GM21360 (cell line): ENCODE data around the gene ABHD6.
"Not testable (repeated sequence)": the region's sequence is repeated elsewhere in the genome, so short reads cannot be mapped to it uniquely, and the experiment has no call there.

Experiments used
- ATAC-seq: cut with Tn5 transposase; IDR thresholded peaks from one replicate; pipeline ENCODE4 v1.9.1; 2021; ENCODE audit warnings: mild to moderate bottlenecking, moderate library complexity; ENCODE audit not compliant: unreplicated experiment

The ABHD6 gene

DNA sequence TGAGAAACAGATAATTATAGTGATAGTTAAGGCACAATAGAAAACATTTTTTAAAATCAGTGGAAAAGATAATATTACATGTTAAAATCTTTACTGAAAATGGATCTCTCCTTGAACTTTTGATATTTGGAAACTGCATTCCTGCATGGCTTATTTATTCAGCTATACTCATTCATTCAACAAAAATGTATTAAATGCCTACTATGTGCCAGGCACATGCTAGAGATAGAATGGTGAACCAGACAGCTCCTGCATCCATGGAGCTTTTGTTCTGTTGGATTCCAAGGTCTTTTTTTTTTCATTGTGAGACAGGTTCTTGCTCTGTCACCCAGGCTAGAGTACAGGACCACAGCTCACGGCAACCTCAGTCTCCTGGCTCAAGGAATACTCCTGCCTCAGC lies 99.6 kb downstream of the ABHD6 start:
- ATAC-seq, result no peak

DNA sequence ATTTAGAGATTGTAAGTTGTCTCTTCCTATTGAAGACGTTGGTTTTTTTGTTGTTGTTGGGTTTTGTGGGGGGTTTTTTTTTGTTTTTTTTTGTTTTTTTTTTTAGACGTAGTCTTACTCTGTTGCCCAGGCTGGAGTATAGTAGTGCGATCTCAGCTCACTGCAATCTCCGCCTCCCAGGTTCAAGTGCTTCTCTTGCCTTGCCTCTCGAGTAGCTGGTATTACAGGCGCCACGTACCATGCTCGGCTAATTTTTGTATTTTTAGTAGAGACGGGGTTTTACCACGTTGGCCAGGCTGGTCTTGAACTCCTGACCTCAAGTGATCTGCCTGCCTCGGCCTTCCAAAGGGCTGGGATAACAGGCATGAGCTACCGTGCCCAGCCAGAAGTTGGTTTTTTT lies 101.6 kb downstream of the ABHD6 start:
- ATAC-seq, result not testable (repeated sequence)

DNA sequence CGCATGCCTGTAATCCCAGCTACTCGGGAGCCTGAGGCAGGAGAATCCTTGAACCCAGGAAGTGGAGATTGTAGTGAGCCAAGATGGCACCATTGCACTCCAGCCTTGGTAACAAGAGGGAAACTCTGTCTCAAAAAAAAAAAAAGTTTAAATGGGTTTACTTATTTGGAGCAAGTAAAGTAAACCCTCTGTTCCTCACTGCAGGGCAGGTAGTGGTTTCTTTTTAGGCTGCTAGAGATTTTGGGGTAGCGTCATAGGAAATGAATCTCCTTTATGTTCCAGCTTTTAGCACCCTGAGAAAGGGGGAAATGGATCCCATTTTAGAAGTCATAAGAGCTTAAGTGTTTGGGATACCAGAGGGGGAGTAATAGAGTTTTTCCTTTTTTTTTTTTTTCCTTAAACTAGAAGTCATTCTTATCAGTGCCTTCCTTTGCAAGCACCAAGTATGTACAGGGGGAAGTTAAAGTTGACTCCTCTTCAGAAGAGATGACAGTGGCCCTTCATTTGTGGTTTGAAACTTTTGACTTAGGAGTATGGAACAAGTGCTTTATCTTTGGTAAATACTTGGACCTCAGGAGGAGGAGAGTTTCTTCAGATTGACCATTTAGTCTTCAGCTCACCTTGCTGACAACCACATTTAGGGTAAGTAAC lies 103.1 kb downstream of the ABHD6 start:
- ATAC-seq, result no peak

DNA sequence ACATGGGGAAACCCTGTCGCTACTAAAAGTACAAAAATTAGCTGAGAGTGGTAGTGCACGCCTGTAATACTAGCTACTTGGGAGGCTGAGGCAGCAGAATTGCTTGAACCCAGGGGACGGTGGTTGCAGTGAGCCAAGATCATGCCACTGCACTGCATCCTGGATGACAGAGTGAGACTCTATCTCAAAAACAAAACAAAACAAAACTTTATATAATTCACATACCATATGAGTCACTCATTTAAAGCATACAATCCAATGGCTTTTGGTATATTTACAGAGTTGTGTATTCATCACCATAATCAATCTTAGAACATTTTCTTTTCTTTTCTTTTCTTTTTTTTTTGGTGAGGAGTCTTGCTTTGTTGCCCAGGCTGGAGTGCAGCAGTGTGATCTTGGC lies 103.8 kb downstream of the ABHD6 start:
- ATAC-seq, result no peak

DNA sequence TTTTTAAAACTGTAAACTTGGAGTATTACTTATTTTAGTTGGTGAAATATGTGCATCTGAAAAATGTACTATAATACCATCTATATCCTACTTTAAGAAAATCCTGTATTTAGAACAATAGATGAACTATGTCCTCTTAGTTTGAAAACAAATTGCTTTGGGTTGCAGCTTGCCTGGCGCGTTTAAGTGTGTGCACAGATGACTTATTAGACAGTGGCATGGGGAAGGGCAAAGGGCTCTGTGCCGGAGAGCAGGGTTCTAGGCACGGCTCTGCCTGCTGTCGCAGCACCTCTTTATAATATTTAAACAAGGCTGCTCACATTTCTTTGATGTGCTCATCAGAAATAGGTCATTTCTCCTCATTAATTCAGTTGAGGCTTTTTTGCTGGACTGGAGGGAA lies 105.1 kb downstream of the ABHD6 start:
- ATAC-seq, result no peak
